Endothelial cell (in vitro differentiated cells): ENCODE results near the gene ANGEL2. TPM values are rescaled to one million over a fixed set of nuclear protein-coding genes. Genes with fewer than 3 reads are reported as not detected.

Experiments
- DNase-seq: peaks from one replicate; pipeline ENCODE4 v3.0.0; 2021; ENCODE audit warnings: low spot score
- H3K27ac Mint-ChIP-seq: one replicate; pipeline ENCODE4 v1.8.0; 2021; ENCODE audit warnings: mixed read lengths, inconsistent platforms; ENCODE audit not compliant: unreplicated experiment
- H3K27me3 Mint-ChIP-seq: one replicate; pipeline ENCODE4 v1.8.0; 2021; ENCODE audit warnings: mild to moderate bottlenecking, moderate library complexity, mixed read lengths, inconsistent platforms; ENCODE audit not compliant: unreplicated experiment
- H3K36me3 Mint-ChIP-seq: one replicate; pipeline ENCODE4 v1.8.0; 2021; ENCODE audit warnings: mild to moderate bottlenecking, low read depth, mixed read lengths, inconsistent platforms; ENCODE audit not compliant: unreplicated experiment
- H3K4me1 Mint-ChIP-seq: one replicate; pipeline ENCODE4 v1.8.0; 2021; ENCODE audit warnings: mild to moderate bottlenecking, mixed read lengths, inconsistent platforms; ENCODE audit not compliant: unreplicated experiment
- H3K4me3 Mint-ChIP-seq: one replicate; pipeline ENCODE4 v1.8.0; 2021; ENCODE audit warnings: mild to moderate bottlenecking, mixed read lengths, inconsistent platforms; ENCODE audit not compliant: unreplicated experiment
- H3K9me3 Mint-ChIP-seq: one replicate; pipeline ENCODE4 v1.8.0; 2021; ENCODE audit warnings: mixed read lengths, inconsistent platforms; ENCODE audit not compliant: unreplicated experiment
- total RNA-seq: library from RNA; stranded (reverse); fragmentation: NEBNext Ultra II Directional; extraction: Animal tissue kit (Norgen Biotek cat#: 25700); gene quantifications from one replicate; pipeline ENCODE4 v1.2.1, GENCODE V29; 2021; ENCODE audit not compliant: unreplicated experiment
- TF ChIP-seq, protein P1 (sequence below): fragments of 200-600 bp; sonication (generic); IDR thresholded peaks from one replicate; pipeline ENCODE4 v1.5.0; 2021; ENCODE audit warnings: antibody characterized with exemption; ENCODE audit not compliant: unreplicated experiment

Gene ANGEL2
- total RNA-seq, 1 donor from 2014 or later: 32.4 TPM

DNA sequence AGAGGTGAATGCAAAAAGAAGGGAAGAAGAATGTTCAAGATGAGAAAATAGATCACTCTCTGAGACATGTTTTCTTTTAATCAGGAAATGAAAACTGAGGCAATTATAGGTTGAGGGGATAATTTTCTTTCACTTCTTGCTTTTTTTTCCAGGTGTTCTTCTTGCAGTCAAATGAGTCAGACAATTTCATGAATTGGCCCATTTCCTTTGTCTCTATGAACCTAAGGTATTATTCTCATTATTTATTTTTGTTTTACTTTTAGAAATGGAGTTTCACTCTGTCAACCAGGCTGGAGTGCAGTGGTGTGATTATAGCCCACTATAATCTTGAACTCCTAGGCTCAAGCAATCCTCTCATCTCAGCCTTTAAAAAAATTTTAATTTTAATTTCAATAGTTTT is 68.8 kb downstream of the ANGEL2 start:
- Mint-ChIP-seq H3K27me3 (peaks cover 9% of the 10 kb centered on the region), H3K4me3 (no peak overlapping the region), H3K4me1 (peaks cover 5% of the 10 kb centered on the region), H3K27ac (no peak overlapping the region), H3K9me3 (no peaks in the 10 kb centered on the region), H3K36me3 (no peaks in the 10 kb centered on the region)
- DNase-seq: no peak
- TF ChIP-seq, protein P1, sequence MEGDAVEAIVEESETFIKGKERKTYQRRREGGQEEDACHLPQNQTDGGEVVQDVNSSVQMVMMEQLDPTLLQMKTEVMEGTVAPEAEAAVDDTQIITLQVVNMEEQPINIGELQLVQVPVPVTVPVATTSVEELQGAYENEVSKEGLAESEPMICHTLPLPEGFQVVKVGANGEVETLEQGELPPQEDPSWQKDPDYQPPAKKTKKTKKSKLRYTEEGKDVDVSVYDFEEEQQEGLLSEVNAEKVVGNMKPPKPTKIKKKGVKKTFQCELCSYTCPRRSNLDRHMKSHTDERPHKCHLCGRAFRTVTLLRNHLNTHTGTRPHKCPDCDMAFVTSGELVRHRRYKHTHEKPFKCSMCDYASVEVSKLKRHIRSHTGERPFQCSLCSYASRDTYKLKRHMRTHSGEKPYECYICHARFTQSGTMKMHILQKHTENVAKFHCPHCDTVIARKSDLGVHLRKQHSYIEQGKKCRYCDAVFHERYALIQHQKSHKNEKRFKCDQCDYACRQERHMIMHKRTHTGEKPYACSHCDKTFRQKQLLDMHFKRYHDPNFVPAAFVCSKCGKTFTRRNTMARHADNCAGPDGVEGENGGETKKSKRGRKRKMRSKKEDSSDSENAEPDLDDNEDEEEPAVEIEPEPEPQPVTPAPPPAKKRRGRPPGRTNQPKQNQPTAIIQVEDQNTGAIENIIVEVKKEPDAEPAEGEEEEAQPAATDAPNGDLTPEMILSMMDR: no peak

DNA sequence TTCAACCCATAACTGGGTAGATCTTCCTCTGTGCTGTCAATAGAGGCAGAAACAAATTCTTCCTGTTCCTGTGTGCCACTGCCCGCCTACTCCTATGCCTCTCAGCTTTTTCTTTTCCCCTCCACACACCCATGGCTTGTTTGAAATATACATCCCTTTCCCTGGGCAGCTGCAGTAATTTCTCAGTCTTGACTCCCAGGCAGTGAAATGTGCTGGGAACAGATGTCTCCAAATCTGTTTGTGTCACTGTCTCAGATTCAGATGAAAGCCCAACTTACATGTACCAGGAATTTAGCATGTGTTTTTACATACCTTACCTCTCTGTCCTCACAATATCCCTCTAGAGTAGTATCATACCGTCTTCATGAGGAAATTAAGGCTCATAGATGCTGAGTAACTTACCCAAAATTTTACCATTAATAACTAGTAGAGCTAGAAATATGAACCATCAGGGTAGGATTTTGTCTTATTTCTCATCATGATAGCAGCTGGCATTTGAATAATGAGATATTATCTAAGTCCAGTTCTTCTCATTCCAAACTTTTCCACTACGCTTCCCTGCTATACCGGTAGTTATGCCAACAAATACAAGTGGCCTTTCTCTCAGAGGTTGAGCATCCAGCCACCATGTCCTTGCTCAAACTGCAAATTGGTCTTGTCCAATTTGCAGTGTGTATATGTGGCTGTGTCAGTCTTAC is 70.1 kb downstream of the ANGEL2 start:
- Mint-ChIP-seq H3K27me3 (peaks cover 9% of the 10 kb centered on the region), H3K4me3 (no peak overlapping the region)

DNA sequence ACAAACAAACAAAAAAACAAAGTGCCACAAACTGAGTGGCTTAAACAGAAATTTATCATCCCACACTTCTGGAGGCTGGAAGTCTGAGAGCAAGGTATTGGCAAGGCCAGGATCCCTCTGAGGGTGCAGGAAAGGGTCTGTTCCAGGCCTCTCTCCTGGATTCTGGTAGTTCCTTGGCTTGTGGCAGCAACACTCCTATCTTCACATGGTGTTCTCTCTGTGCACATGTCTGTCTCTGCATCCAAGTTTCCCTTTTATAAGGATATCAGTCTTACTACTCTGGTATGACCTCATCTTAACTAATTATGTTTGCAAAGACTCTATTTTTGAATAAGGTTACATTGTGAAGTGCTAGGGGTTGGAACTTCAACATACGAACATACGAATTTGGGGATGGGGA is 70.6 kb downstream of the ANGEL2 start:
- Mint-ChIP-seq H3K9me3 (no peaks in the 10 kb centered on the region), H3K4me1 (peaks cover 4% of the 10 kb centered on the region), H3K27me3 (peaks cover 7% of the 10 kb centered on the region), H3K36me3 (no peaks in the 10 kb centered on the region), H3K4me3 (no peak overlapping the region), H3K27ac (no peak overlapping the region)
- DNase-seq: no peak
- TF ChIP-seq, protein P1: no peak

More for the DNA sequence above, 70.1 kb downstream of the ANGEL2 start:
- Mint-ChIP-seq H3K4me1 (peaks cover 4% of the 10 kb centered on the region), H3K36me3 (no peaks in the 10 kb centered on the region), H3K27ac (no peak overlapping the region), H3K9me3 (no peaks in the 10 kb centered on the region)
- TF ChIP-seq, protein P1: no peak
- no peak for DNase-seq

DNA sequence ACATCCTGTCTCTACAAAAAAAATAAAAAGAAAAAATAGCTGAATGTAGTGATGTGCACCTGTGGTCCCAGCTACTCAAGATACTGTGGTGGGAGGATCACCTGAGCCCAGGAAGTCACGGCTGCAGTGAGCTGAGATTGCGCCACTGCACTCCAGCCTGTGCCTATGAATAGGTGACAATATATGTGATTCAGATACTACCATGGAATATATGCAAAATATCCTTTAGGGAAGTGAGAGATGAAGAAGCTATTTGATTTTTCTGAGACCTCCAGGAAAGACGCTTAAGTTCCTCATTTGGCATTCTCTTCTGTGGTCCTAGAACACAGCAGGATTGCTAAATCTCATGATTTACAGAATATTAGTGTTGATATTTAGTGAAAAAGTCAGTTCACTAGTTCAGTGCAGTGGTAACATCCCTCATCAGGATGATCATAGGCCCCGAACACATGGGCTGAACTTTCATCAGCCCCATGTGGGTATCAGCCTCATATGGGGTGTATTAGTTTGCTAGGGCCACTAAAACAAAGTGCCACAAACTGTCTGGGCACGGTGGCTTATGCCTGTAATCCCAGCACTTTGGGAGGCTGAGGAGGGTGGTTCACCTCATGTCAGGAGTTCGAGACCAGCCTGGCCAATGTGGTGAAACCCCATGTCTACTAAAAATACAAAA is 71.3 kb downstream of the ANGEL2 start:
- Mint-ChIP-seq H3K36me3 (no peaks in the 10 kb centered on the region), H3K27ac (no peak overlapping the region), H3K9me3 (no peaks in the 10 kb centered on the region), H3K4me3 (no peak overlapping the region), H3K27me3 (peaks cover 2% of the 10 kb centered on the region), H3K4me1 (peaks cover 4% of the 10 kb centered on the region)
- no peak for DNase-seq
- TF ChIP-seq, protein P1: no peak

DNA sequence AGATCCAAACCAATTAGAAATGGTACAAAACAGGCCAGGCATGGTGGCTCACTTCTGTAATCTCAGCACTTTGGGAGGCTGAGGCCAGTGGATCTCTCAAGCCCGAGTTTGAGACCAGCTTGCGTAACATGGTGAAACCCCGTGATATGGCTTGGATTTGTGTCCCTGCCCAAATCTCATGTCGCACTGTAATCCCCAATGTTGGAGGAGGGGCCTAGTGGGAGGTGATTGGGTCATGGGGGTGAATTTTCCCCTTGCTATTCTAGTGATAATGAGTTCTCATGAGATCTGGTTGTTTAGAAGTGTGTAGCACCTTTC is 72.3 kb downstream of the ANGEL2 start:
- no peaks in the 10 kb centered on the region for H3K9me3 Mint-ChIP-seq
- H3K36me3 Mint-ChIP-seq: no peaks in the 10 kb centered on the region
- DNase-seq: no peak
- H3K27me3 Mint-ChIP-seq: peaks cover 1% of the 10 kb centered on the region
- H3K4me3 Mint-ChIP-seq: no peak overlapping the region
- TF ChIP-seq, protein P1: no peak
- peaks cover 4% of the 10 kb centered on the region for H3K4me1 Mint-ChIP-seq
- no peak overlapping the region for H3K27ac Mint-ChIP-seq
